ENCODE data around the gene PHC2.

PHC2 gene

DNA sequence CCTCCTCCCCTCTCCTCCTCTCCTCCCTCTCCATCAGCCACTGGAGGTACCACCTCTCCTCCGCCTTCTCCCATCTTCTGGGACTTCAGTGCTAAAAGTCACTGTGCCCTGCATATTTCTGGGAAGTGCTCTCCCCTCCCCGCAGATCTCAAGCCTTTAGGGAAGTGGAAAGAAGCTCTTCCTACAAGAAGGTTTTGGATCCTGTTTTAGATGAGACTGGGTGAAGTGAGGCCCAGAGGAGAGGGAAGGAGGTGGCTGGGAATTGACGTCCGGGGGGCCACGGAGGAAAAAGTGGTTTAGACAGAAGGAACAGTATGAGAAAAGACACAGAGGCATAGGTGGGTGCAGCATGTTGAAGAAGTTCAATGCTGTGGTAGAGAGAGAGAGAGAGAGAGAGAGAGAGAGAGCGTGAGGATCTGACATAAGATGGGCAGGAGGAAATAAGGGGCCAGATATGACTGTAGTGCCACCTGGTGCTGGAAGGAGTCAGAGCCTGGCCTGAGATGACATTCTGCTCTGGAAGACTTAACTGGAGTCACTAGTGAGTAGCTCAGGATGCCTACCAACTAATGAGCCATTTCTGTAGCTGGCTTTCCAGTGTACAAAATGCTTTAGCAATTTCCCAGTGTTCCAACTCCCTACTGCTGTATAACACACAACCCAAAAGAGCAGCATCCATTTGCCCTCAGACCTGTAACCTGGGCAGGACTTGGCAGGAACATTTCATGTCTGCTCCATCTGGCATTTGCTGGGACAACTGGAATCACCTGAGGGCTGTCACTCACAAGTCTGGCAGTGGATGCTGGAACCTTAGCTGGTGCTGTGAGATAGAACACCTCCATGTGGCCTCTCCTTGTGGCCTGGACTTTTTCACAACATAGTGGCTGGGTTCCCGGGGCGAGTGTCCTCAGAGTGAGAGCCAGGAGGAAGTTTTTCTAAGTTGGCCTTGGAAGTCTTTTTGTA lies 24.9 kb upstream of the PHC2 start:
- Histone ChIP-seq H3K27ac (no peak overlapping the region), H3K4me3 (ENCODE audit: low read depth, low read length) (no peak overlapping the region)

DNA sequence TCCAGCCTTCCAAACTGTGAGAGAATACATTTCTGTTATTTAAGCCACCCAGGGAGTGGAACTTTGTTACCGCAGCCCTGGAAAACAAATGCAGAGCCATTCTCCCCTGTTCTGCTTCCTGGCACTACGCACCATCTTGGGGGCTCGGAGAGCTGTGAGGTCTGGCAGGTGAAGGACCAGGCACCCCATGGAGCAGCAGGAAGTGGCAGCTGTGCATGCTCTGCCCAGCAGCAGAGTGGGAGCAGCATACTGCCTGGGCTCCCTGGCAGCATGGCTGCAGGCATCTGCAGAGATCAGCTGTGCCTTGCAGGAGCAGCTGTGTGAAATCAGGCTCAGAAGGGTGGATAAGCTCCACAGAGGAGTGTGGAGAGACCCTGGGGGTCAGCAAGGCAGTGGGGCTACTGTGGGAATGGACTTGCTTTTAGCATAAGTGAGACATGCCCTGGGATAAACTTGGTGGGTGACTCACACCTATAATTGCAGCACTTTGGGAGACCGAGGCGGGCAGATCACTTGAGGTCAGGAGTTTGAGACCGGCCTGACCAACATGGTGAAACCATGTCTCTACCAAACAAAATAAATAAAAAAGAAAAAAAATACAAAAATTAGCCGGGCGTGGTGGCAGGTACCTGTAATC lies 23.9 kb upstream of the PHC2 start:
- Histone ChIP-seq H3K9me3 (ENCODE audit: control insufficient read depth, low read length) (no peaks in the 10 kb centered on the region), H3K4me2 (ENCODE audit: low read length) (no peak overlapping the region), H2AFZ (no peak overlapping the region), H3K36me3 (ENCODE audit: control insufficient read depth, insufficient read depth, low read length) (no peaks in the 10 kb centered on the region), H3K9ac (no peak overlapping the region), H3K27ac (no peak overlapping the region), H3K4me3 (ENCODE audit: low read depth, low read length) (no peak overlapping the region), H3K27me3 (ENCODE audit: control insufficient read depth, insufficient read depth, low read length) (no peaks in the 10 kb centered on the region), H3K4me1 (no peaks in the 10 kb centered on the region), H3K79me2 (no peaks in the 10 kb centered on the region)
- TF ChIP-seq, protein P1, sequence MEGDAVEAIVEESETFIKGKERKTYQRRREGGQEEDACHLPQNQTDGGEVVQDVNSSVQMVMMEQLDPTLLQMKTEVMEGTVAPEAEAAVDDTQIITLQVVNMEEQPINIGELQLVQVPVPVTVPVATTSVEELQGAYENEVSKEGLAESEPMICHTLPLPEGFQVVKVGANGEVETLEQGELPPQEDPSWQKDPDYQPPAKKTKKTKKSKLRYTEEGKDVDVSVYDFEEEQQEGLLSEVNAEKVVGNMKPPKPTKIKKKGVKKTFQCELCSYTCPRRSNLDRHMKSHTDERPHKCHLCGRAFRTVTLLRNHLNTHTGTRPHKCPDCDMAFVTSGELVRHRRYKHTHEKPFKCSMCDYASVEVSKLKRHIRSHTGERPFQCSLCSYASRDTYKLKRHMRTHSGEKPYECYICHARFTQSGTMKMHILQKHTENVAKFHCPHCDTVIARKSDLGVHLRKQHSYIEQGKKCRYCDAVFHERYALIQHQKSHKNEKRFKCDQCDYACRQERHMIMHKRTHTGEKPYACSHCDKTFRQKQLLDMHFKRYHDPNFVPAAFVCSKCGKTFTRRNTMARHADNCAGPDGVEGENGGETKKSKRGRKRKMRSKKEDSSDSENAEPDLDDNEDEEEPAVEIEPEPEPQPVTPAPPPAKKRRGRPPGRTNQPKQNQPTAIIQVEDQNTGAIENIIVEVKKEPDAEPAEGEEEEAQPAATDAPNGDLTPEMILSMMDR (IDR thresholded peaks at IDR 0.05): no peak

More for the DNA sequence above, 24.9 kb upstream of the PHC2 start:
- TF ChIP-seq, protein P1 (IDR thresholded peaks at IDR 0.05): peak; percentile 61
- no peak overlapping the region for H3K9ac ChIP-seq
- no peak overlapping the region for H3K4me2 ChIP-seq (ENCODE audit: low read length)
- H3K27me3 ChIP-seq (ENCODE audit: control insufficient read depth, insufficient read depth, low read length): no peaks in the 10 kb centered on the region
- no peaks in the 10 kb centered on the region for H3K4me1 ChIP-seq
- no peaks in the 10 kb centered on the region for H3K36me3 ChIP-seq (ENCODE audit: control insufficient read depth, insufficient read depth, low read length)
- no peaks in the 10 kb centered on the region for H3K79me2 ChIP-seq
- no peaks in the 10 kb centered on the region for H3K9me3 ChIP-seq (ENCODE audit: control insufficient read depth, low read length)
- H2AFZ ChIP-seq: peak overlapping the region; percentile 56

DNA sequence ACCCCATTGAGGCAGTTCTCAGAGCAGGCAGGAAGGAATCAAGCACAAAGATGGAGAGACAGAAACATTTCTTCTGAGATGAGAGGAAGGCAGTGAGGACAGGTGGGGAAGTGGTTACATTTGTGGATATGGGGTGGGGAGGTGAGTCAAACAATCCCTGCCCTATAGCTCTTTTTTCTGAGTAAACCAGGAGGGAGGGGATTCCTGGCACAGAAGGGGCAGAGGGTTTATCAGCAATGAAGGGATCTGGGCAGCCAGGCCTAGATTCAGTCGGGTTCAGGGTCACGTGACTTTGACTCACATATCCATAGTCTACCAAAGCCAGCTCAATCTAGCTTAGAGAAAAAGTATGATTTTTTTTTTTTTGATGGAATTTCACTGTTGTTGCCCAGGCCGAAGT lies 15.7 kb upstream of the PHC2 start:
- Histone ChIP-seq H3K4me3 (ENCODE audit: low read depth, low read length) (no peak overlapping the region), H2AFZ (no peak overlapping the region), H3K27me3 (ENCODE audit: control insufficient read depth, insufficient read depth, low read length) (no peaks in the 10 kb centered on the region), H3K79me2 (no peaks in the 10 kb centered on the region), H3K9me3 (ENCODE audit: control insufficient read depth, low read length) (no peaks in the 10 kb centered on the region), H3K27ac (no peak overlapping the region), H3K4me1 (peaks cover 6% of the 10 kb centered on the region), H3K4me2 (ENCODE audit: low read length) (no peak overlapping the region), H3K36me3 (ENCODE audit: control insufficient read depth, insufficient read depth, low read length) (no peaks in the 10 kb centered on the region), H3K9ac (no peak overlapping the region)
- TF ChIP-seq, protein P1 (IDR thresholded peaks at IDR 0.05): no peak

DNA sequence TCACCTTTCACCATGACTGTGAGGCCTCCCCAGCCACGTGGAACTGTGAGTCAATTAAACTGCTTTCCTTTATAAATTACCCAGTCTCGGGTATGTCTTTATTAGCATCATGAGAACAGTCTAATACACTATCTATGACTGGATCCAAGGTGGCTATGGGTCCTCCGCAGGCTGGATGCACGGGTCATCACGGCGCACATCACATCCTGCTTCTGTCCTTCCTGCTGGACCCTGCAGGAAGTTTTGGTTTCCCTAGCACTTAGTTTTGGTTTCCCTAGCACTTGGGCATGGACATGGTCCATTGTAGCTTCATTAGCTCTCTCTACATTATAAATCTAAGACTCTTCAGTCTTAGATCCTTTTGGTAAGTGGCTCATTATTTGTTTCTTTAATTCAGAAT lies 14.2 kb upstream of the PHC2 start:
- H3K27ac ChIP-seq: no peak overlapping the region

More for the DNA sequence above, 14.2 kb upstream of the PHC2 start:
- Histone ChIP-seq H3K27me3 (ENCODE audit: control insufficient read depth, insufficient read depth, low read length) (no peaks in the 10 kb centered on the region), H3K9ac (no peak overlapping the region), H3K4me3 (ENCODE audit: low read depth, low read length) (no peak overlapping the region), H3K4me2 (ENCODE audit: low read length) (no peak overlapping the region), H3K79me2 (no peaks in the 10 kb centered on the region), H2AFZ (no peak overlapping the region), H3K4me1 (peaks cover 6% of the 10 kb centered on the region), H3K36me3 (ENCODE audit: control insufficient read depth, insufficient read depth, low read length) (no peaks in the 10 kb centered on the region), H3K9me3 (ENCODE audit: control insufficient read depth, low read length) (no peaks in the 10 kb centered on the region)
- TF ChIP-seq, protein P1 (IDR thresholded peaks at IDR 0.05): no peak

All from parathyroid adenoma (tissue), 2 donors.